ENCODE measurements around the gene NRL.

Gene NRL

GRCh38 chr14:24156840-24157239 lies 42.1 kb upstream of the NRL start:
- FAIRE-seq: no peak
- no peak for DNase-seq (ENCODE audit: insufficient read length, low spot score)
- no peak for TF ChIP-seq CTCF (IDR thresholded peaks at IDR 0.05; ENCODE audit: insufficient read depth, missing control alignments)

GRCh38 chr14:24155100-24155499 lies 40.4 kb upstream of the NRL start:
- no peak for FAIRE-seq
- no peak for DNase-seq (ENCODE audit: insufficient read length, low spot score)
- TF ChIP-seq CTCF (IDR thresholded peaks at IDR 0.05; ENCODE audit: insufficient read depth, missing control alignments): no peak

- no peak for DNase-seq (ENCODE audit: insufficient read length, low spot score)
- no peak for FAIRE-seq
- TF ChIP-seq CTCF (IDR thresholded peaks at IDR 0.05; ENCODE audit: insufficient read depth, missing control alignments): no peak
Observed at GRCh38 chr14:24151404-24152080, 36.8 kb upstream of the NRL start.

- FAIRE-seq (no peak), DNase-seq (ENCODE audit: insufficient read length, low spot score) (no peak)
- TF ChIP-seq CTCF (IDR thresholded peaks at IDR 0.05; ENCODE audit: insufficient read depth, missing control alignments): no peak
Observed at GRCh38 chr14:24150993-24151392, 36.2 kb upstream of the NRL start.

GRCh38 chr14:24150567-24150966 lies 35.8 kb upstream of the NRL start:
- DNase-seq (ENCODE audit: insufficient read length, low spot score): no peak
- no peak for FAIRE-seq
- TF ChIP-seq CTCF (IDR thresholded peaks at IDR 0.05; ENCODE audit: insufficient read depth, missing control alignments): no peak

- no peak for DNase-seq (ENCODE audit: insufficient read length, low spot score)
- TF ChIP-seq CTCF (IDR thresholded peaks at IDR 0.05; ENCODE audit: insufficient read depth, missing control alignments): no peak
- no peak for FAIRE-seq
Observed at GRCh38 chr14:24150061-24150460, 35.3 kb upstream of the NRL start.

GRCh38 chr14:24149302-24149969 lies 34.7 kb upstream of the NRL start:
- DNase-seq (ENCODE audit: insufficient read length, low spot score) (no peak), FAIRE-seq (no peak)
- TF ChIP-seq CTCF (IDR thresholded peaks at IDR 0.05; ENCODE audit: insufficient read depth, missing control alignments): no peak

Data from D721Med (cell line).